ENCODE data around the gene ACP2. TPM values are rescaled to one million over a fixed set of nuclear protein-coding genes. Genes with fewer than 3 reads are reported as not detected.

The ACP2 gene
- total and polyA plus RNA-seq, 4 donors: 40.3 to 94.4 (median 79.3) TPM

- DNase-seq (ENCODE audit: low spot score): no peak
- WGBS: 94% methylated on average over 10 of the region's 10 CpGs
These were observed 8.8 kb downstream of the ACP2 start for GRCh38 chr11:47239852-47240251.

GRCh38 chr11:47236482-47236881, 12.1 kb downstream of the ACP2 start:
- no peak overlapping the region for H3K27ac ChIP-seq (ENCODE audit: low read depth in 1 of 2, low read length in 2 of 2)
- no peak for TF ChIP-seq TAF1 (conservative IDR thresholded peaks at IDR 0.05)
- TF ChIP-seq RXRA (IDR thresholded peaks at IDR 0.05): no peak
- no peak for TF ChIP-seq REST (IDR thresholded peaks at IDR 0.05)
- no peak for TF ChIP-seq RAD21 (IDR thresholded peaks at IDR 0.05)
- TF ChIP-seq NR2F2 (IDR thresholded peaks at IDR 0.05): no peak
- TF ChIP-seq MAX (IDR thresholded peaks at IDR 0.05): no peak
- TF ChIP-seq EGR1 (IDR thresholded peaks at IDR 0.05; ENCODE audit: low read depth in 2 of 2): no peak
- TF ChIP-seq HNF4G (IDR thresholded peaks at IDR 0.05): no peak
- TF ChIP-seq FOXA2 (IDR thresholded peaks at IDR 0.05): no peak
- TF ChIP-seq CTCF (IDR thresholded peaks at IDR 0.05; ENCODE audit: low read depth, low read length, missing input control): no peak
- no peak for TF ChIP-seq HNF4A (conservative IDR thresholded peaks at IDR 0.05)
- TF ChIP-seq JUND (IDR thresholded peaks at IDR 0.05): no peak
- H3K9ac ChIP-seq (ENCODE audit: low read depth in 1 of 2, low read length in 2 of 2): no peak overlapping the region
- peaks cover 11 to 25% (median 22%) of the 10 kb centered on the region in 4 donors for H3K4me1 ChIP-seq (ENCODE audit: control insufficient read depth in 4 of 4, insufficient read depth in 4 of 4, low read length in 3 of 4)
- WGBS: 89% methylated on average over 5 of the region's 5 CpGs
- H3K36me3 ChIP-seq (ENCODE audit: control insufficient read depth in 4 of 4, insufficient read depth in 3 of 4, low read depth in 1 of 4, low read length in 3 of 4): peaks cover 6 to 22% (median 18%) of the 10 kb centered on the region in 4 donors
- H3K27me3 ChIP-seq (ENCODE audit: control insufficient read depth in 4 of 4, insufficient read depth in 4 of 4, low read length in 3 of 4): no peaks in the 10 kb centered on the region
- H3K4me3 ChIP-seq (ENCODE audit: low read depth in 1 of 3, low read length in 3 of 3): no peak overlapping the region
- DNase-seq (ENCODE audit: low spot score): no peak
- no peaks in the 10 kb centered on the region for H3K9me3 ChIP-seq (ENCODE audit: control insufficient read depth in 4 of 4, low read length in 3 of 4)

More at GRCh38 chr11:47239852-47240251, 8.8 kb downstream of the ACP2 start:
- Histone ChIP-seq H3K9ac (ENCODE audit: low read depth in 1 of 2, low read length in 2 of 2) (no peak overlapping the region), H3K27ac (ENCODE audit: low read depth in 1 of 2, low read length in 2 of 2) (no peak overlapping the region), H3K27me3 (ENCODE audit: control insufficient read depth in 4 of 4, insufficient read depth in 4 of 4, low read length in 3 of 4) (no peaks in the 10 kb centered on the region), H3K4me3 (ENCODE audit: low read depth in 1 of 3, low read length in 3 of 3) (no peak overlapping the region), H3K4me1 (ENCODE audit: control insufficient read depth in 4 of 4, insufficient read depth in 4 of 4, low read length in 3 of 4) (peaks cover 7 to 27% (median 20%) of the 10 kb centered on the region in 4 donors), H3K9me3 (ENCODE audit: control insufficient read depth in 4 of 4, low read length in 3 of 4) (no peaks in the 10 kb centered on the region), H3K36me3 (ENCODE audit: control insufficient read depth in 4 of 4, insufficient read depth in 3 of 4, low read depth in 1 of 4, low read length in 3 of 4) (peaks cover 13 to 35% (median 31%) of the 10 kb centered on the region in 4 donors)
- TF ChIP-seq GABPA (IDR thresholded peaks at IDR 0.05 in 1 of 2, conservative IDR thresholded peaks at IDR 0.05 in 1 of 2): no peak
- TF ChIP-seq NR2F2 (IDR thresholded peaks at IDR 0.05): no peak
- no peak for TF ChIP-seq TAF1 (conservative IDR thresholded peaks at IDR 0.05)
- TF ChIP-seq SP1 (IDR thresholded peaks at IDR 0.05): no peak
- TF ChIP-seq RAD21 (IDR thresholded peaks at IDR 0.05): no peak
- no peak for TF ChIP-seq MAX (IDR thresholded peaks at IDR 0.05)
- TF ChIP-seq ATF3 (IDR thresholded peaks at IDR 0.05): no peak
- TF ChIP-seq YY1 (IDR thresholded peaks at IDR 0.05): no peak
